SK-N-MC (cell line): Measurements from ENCODE around the gene FURIN.

Experiments
- EZH2 ChIP-seq: fragments of 200-600 bp; sonication (generic); IDR thresholded peaks from one replicate; pipeline ENCODE4 v1.6.1; 2017; ENCODE audit warnings: antibody characterized with exemption
- FOXP2 ChIP-seq: optimal IDR thresholded peaks from 2 replicates; pipeline ENCODE3; 2011; ENCODE audit warnings: mild to moderate bottlenecking, moderate library complexity; ENCODE audit not compliant: insufficient read depth; ENCODE audit errors: extremely low read length, control extremely low read depth
- POLR2AphosphoS5 ChIP-seq: IDR thresholded peaks from 2 replicates; pipeline ENCODE4 v1.6.1; 2012; ENCODE audit warnings: mild to moderate bottlenecking, low read depth, low read length, borderline replicate concordance

DNA sequence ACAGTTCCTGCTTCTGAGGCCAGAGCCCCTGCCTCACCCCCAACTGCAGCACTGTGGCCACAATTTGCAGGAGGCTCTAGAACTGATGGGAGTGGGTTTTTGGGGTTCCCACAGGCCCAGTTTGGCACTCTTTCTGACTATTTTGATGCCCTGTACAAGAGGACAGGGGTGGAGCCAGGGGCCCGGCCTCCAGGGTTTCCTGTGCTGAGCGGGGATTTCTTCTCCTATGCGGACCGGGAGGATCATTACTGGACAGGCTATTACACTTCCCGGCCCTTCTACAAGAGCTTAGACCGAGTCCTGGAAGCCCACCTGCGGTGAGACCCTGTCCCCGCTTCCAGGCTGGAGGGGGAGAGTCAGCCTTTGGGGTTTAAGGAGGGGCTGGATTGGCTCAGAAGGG, 41.6 kb downstream of the FURIN start:
- TF ChIP-seq EZH2 (no peak), POLR2AphosphoS5 (no peak), FOXP2 (no peak)
